GM21825 (cell line): ENCODE measurements around the gene PPFIA1.
"Not testable (repeated sequence)": the region's sequence is repeated elsewhere in the genome, so short reads cannot be mapped to it uniquely, and the experiment has no call there.

ENCODE experiments used
- ATAC-seq: cut with Tn5 transposase; IDR thresholded peaks from one replicate; pipeline ENCODE4 v1.9.1; 2021; ENCODE audit warnings: mild to moderate bottlenecking, moderate library complexity; ENCODE audit not compliant: unreplicated experiment

Gene PPFIA1

DNA sequence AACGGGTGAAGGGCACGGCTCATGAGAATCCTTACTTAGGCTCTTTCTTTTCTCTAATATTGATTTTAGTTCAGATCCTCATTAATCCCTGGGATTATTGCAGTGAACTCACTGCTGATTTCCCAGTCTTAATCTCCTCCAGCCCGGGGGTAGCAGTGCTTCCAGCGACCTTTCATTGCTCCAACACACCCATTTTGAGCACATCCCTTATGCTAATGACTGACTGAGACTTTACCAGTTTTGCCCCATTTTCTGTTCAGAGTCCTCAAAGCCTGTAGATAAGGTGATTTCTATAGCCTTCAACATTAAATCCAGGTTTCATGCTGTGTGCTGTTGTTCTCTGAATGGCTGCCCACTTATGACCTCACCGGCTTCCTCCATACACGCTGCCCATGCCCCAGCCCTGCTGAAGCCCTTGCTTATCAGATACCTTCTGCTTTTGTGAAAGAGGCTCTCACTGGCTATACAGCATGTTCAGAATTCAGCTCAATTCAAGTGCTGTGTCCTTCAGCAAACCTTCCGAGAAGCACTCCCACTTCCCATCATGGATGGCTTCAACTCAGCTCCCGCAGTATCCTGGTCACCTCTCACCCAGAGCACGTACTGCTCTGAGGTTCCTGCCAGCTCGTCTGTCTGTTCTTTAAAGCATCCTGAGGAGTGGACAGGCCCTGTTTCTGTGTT, 49.0 kb downstream of the PPFIA1 start:
- ATAC-seq = no peak

DNA sequence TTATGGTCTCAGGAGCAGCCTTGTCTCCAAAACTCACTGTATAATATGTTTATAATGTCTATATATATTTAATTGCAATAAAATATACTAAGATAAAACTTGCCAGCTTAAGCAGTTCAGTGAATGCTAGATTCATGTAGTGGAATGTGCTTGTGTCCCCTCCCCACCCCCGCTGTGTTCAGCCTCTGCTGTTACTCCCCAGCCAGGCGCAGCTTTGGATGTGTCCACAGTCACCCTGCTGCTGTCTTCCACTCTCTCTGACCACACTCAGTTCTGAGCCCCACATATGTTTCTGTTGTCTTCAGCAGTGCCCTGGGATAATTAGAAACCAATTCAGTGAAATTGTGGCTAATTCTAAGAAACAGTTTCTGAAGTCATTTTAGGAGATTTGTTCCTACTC, 52.2 kb downstream of the PPFIA1 start:
- no peak for ATAC-seq

DNA sequence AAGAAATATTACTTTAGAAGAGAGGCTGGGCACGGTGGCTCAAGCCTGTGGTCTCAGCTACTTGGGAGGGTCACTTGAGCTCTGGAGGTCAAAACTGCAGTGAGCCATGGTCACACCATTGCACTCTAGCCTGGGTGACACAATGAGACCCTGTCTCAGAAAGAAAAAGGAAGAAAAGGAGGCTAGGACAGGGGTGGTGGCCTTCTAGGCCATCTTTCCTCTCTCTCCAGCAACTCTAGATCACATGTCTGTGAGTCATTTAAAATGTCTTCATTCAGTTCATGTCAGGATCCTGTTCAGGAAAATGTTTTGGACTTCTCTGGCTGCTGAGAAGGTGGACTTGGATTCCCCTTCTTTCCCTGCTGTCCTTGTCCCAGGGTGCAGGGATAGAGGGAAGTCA, 53.3 kb downstream of the PPFIA1 start:
- ATAC-seq = peak; percentile 13

DNA sequence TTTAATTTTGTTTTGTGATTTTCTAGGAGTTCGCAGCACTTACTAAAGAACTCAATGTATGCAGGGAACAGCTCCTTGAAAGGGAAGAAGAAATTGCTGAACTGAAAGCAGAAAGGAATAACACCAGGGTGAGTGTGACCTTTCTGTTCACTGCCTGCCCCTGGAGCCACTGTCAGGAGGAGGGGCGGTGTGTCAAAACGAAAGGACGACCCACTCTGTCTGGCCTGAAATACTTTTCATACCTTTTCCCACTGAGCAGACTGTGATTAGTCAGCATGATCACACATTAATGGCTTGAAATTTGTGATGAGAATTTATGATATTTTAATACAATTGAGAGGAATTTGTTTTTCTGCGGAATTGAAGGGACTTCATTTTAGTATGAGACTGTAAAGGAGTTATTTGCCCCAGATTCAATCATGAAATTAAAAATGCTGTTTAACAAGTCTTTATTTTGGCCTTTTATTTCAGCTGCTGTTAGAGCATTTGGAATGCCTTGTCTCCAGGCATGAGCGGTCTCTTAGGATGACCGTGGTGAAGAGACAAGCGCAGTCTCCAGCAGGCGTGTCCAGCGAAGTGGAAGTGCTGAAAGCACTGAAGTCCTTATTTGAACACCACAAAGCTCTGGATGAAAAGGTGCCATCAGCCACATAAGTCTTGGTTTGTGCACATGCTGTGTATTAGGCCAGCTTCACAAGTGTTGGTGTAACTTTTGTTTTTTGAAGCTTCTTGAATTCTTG, 54.1 kb downstream of the PPFIA1 start:
- peak; percentile 66 for ATAC-seq

DNA sequence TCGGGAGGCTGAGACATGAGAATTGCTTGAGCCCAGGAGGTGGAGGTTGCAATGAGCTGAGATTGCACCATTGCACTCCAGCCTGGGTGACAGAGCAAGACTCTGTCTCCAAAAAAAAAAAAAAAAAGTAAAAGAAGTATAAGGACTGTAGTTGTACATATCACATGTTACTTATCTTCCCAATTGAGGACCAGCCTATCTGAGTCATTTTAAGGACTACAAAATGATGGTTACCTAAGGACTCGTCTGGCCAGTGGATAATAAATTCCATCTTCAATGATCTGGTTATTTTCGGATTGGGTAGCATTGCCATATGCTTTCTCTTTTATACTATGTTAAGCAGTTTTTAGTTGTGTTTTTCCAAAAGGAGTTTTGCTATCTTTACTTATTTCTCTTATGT, 55.3 kb downstream of the PPFIA1 start:
- no peak for ATAC-seq

DNA sequence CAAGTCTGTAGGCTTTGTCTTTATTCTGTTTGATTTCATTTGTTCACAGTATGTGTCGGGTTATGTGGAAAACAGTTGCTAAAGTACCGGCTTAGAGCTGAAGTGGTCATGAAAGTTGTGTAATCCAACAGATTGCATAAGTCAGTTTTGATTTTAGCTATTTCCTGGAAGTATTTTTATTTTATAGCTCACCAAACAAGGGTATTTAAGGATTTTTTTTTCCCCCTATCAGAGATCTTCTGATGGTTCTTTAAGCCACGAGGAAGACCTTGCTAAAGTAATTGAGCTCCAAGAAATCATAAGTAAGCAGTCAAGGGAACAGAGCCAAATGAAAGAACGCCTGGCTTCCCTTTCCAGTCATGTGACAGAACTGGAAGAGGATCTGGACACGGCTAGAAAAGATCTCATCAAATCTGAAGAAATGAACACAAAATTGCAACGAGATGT, 55.9 kb downstream of the PPFIA1 start:
- no peak for ATAC-seq

DNA sequence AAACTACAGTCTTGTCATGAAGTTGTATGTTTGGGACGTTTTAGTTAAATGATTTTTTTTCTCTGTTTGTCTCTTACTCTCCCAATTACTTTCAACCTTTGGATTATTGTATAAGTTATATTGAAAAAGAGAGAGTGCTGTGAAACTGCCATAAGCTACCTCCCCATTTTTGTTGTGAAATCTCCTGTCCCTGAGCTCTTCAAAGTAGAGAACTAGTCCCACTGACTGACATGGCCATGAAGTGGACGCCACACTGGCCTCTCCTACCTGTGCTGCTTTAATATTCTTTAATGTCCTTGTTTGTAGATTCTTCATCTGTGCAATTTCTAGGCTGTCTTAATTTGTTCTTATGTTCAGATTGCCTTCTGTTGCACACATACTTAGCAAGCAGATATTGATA, 56.3 kb downstream of the PPFIA1 start:
- ATAC-seq = no peak

DNA sequence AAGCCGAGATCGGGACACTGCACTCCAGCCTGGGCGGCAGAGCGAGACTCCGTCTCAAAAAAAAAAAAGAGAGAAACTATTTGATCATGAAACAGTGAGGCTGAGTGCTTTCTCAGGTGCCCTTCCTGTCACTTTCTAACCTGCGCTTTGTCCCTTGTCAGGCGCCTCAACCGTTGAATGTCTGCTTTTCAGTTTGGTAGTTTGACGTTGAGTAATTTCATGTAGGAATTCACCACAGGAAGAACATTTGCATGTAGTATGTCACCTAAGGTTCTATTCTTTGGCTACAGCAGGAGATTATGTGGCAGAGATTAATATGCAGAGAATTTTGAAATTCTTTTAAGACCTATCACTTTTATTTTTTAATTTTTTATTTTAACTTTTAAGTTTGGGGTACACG, 57.2 kb downstream of the PPFIA1 start:
- no peak for ATAC-seq

DNA sequence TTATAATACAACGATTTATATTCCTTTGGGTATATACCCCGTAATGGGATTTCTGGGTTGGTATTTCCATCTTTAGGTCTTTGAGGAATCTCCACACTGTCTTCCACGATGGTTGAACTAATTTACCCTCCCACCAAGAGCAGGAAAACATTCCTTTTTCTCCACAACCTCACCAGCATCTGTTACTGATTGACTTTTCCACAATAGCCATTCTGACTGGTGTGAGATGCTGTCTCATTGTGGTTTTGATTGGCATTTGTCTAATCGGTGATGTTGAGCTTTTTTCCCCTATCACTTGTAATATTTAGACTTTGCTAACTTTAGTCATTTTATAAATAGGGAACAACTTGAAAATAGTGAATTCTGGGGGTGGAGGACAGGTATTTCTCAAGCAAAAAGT, 58.1 kb downstream of the PPFIA1 start:
- no peak for ATAC-seq

DNA sequence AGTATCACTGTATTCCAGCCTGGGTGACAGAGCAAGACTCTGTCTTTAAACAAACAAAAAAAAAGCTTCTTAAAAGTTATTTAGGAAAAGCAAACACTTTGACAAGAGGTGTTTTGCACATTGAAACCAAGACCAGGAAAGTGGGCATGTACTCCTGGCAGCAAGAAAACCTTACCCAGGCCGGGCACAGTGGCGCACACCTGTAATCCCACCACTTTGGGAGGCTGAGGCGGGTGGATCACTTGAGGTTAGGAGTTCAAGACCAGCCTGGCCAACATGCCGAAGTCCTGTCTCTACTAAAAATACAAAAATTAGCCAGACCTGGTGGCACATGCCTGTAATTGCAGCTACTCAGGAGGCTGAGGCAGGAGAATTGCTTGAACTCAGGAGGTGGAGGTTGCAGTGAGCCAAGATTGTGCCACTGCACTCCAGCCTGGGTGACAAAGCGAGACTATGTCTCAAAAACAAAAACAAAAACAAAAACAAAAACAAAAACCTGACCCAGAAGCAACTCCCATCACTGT, 60.9 kb downstream of the PPFIA1 start:
- not testable (repeated sequence) for ATAC-seq

DNA sequence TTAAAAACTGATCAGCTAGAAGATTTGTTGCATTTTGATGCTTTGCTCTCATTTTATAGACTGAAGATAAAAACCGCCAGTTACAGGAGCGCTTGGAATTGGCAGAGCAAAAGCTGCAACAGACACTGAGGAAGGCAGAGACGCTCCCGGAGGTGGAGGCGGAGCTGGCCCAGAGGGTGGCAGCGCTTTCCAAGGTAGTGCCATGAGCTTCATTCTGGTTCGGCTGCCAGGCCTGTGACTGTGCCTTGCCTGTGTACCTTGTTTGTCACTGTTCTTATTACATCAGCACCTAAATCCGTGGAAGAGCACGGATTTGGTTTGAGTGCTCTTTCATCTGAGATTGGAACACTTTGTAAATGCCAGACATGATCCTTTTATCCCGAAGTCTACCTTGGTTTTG, 61.4 kb downstream of the PPFIA1 start:
- no peak for ATAC-seq

DNA sequence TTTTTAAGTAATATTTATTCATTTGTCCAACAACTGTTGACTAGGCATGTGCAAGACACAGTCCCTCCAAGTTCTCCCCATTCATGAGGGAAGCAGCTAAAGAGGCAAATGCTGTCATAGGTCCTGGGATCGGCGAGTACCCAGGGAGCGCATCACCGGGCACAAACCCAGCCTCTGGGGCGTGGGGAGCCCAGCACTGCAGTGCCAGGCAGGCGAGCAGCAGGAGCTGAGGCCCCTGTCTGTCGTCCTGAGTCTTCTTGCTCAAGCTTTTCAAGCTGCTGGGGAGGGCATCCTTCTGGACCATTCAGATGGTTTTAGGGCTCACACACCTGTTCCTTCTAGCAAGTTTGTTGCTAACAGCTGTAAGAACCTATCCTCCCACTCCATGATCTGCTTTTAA, 62.1 kb downstream of the PPFIA1 start:
- no peak for ATAC-seq

DNA sequence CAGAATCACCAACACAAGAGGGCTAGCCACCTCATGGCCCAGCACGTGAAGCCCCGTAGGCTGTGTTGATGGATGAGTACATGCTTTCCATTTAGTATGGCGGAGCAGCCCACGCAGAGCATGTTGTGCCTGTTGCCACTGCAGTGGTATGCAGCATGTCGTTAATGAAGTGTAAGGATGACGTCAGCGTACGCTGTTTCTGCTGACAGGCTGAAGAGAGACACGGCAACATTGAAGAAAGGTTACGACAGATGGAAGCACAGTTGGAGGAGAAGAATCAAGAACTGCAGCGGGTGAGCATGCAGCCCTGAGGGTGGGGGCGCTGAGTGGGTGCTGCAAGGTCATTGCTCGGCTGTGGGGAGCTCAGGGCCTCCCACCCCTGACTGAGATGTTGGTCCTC, 62.8 kb downstream of the PPFIA1 start:
- ATAC-seq = no peak

DNA sequence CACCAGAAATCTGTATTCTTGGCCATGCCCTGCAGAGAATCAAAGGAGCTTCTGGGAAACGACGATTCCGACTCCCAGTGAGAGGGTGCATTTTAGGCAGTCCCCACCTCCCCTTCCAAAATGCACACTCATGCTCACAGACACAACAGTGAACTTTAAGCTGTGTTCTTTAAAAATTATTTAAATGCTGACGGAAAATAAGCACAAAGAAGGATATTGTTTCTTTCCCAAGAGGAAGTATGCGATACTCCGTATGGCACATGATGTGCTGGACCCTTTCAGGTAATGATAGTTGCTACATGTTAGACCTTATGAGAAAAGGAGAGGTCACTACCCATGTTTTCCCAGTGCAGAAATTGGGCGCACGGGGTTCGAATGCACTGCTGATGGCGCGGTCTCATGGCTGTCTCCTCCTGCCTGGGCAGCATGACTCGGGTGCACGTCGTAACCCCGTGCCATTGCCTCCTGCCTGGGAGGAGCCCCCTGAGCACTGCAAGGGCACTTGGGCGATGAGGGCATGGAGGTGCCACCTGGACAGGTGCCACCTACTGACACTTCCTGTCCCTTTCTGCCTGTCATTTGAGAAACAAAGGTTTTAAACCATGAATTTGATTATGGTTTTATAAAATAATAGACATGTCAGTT, 64.0 kb downstream of the PPFIA1 start:
- no peak for ATAC-seq

DNA sequence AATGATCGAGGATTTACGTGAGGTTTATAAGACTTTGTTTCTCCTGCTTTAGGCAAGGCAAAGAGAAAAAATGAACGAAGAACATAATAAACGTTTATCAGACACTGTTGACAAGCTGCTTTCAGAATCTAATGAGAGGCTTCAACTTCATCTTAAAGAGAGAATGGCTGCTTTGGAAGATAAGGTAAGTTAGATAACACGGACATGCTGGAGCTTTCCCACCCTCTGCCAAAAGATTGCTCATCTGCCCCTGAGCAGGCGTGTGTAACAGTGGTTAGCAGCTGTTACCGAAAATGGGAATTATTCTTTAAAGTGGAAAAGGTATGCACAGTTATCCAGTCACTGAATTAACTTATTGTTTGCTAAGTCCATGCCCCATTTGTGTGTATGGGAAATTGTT, 65.0 kb downstream of the PPFIA1 start:
- ATAC-seq = no peak

DNA sequence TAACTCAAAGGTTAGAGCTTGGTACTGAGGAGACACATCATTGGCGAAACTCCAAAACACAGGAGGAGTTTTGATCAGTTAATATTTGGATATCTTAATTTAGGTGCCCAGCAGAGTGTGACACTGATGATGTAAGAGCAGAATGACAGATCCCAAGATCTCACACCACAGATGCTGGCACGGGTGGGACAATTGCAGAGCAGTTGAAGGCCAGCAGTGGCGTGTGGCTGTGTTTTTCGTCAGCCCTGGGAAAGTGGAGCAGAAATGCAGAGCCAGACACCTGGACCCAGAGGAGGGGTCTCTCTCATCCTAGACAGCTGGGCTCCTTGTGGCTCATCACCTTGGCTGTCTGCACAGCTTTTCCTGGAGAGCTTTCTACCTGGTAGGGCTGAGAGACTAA, 68.1 kb downstream of the PPFIA1 start:
- ATAC-seq = no peak

DNA sequence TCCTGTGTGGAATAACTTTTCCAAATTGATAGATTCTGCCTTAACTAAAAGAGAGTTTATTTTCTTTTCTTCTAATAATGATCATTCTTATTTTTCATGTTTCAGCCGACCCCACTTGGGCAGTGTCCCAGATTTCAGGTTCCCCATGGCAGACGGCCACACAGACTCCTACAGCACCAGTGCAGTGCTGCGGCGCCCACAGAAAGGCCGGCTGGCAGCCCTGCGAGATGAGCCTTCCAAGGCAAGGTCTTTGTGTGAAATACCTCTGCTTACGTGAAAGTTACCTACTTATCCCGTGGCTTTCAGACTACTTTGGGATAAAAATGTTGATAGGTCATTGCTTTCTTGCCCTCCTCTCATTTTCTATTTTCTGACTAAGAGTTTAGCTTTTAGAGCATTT, 68.6 kb downstream of the PPFIA1 start:
- no peak for ATAC-seq

DNA sequence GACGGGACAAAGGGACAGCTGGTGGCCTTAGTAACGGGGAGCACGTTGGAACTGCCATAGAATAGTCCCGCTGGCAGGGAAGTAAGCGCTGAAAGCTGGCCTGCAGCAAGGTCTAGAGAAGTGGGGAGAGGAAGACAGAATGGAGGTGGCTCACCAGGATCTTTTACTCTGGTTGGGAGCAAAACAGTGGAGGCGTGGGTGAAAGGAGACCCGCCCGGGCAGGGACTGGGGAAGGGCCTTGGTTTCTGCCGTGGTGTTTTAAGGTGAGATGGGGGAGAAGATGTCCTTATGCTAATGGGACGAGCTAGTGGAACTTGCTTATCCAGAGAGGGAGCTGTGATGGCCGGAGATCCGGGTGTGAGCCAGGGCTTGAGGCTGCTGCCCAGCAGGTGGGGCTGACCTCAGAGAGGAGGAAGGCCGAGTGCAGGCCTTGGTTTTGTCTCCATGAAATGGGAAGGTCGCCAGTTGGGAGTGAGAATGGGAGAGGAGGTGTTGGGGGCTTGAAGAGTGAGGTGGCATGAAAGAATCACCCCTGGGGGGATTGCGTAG, 71.5 kb downstream of the PPFIA1 start:
- no peak for ATAC-seq

DNA sequence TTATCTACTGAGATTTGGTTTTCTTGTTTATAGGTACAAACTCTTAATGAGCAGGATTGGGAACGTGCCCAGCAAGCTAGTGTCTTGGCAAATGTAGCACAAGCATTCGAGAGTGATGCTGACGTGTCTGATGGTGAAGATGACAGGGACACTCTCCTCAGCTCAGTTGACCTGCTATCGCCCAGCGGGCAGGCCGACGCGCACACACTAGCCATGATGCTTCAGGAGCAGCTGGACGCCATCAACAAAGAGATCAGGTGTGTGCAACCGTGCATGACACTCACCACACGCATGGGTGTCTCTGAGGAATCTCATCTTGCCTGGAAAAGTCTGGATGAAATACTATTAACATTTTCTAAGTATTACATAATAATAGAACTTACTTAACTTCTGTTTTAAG, 73.1 kb downstream of the PPFIA1 start:
- no peak for ATAC-seq

DNA sequence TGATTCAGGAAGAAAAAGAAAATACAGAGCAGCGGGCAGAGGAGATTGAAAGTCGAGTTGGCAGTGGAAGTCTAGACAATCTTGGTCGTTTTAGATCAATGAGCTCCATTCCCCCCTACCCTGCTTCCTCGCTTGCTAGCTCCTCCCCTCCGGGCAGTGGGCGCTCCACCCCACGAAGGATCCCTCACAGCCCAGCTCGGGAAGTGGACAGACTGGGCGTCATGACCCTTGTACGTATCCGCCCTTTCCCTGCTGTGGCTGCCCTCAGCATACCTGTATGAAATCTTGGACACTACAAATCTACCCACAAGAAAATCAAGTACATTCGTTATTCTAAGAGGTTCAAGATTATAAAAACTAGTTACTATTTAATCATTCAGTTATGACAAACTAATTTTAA, 77.7 kb downstream of the PPFIA1 start:
- no peak for ATAC-seq

DNA sequence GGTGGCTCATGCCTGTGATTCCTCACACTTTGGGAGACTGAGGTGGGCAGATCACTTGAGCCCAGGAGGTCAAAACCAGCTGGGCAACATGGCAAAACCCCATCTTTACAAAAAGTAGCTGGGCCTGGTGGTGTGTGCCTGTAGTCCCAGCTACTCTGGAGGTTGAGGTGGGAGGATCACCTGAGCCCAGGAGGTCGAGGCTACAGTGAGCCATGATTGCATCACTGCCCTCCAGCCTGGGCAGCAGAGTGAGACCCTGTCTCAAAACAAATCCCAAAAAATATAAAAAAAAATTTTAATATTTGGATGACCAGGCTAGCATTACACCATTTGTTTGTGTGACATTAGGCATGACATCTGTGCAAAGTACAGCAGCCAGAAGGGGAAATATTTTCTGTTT, 78.1 kb downstream of the PPFIA1 start:
- ATAC-seq = no peak

DNA sequence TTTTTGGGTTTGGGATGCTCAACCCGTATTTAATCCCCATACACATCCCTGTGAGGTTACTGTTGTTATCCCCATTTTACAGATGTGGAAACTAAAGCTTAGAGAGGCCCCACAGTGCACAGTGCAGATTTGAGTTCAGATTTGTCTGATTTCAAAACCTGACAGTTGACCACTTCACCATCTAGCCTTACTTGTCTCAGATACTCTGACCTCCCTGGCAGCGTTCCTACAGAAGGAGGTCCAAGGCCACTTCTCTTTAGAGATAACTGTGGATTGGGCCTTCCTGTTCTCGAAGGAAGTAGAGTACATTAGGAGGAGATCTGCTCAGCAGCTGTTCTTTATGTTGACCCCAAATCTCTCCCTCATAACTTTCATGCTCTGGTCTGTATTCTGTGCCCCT, 81.2 kb downstream of the PPFIA1 start:
- ATAC-seq = no peak
